Retinal pigment epithelial cell (primary cell): ENCODE data around the gene CELF2.

ENCODE experiments used
- DNase-seq: peaks from one replicate; pipeline ENCODE4 v3.0.0-alpha.2; 2010; ENCODE audit warnings: low read depth
- H3K4me3 ChIP-seq: 2 replicates; pipeline ENCODE4 v1.5.1; 2011; ENCODE audit warnings: mild to moderate bottlenecking, low read length, control low read depth, moderate library complexity
- TF ChIP-seq, protein P1 (sequence below): conservative IDR thresholded peaks from 2 replicates; pipeline ENCODE4 v1.5.1; 2011; ENCODE audit warnings: low read depth, low read length, control low read depth, inconsistent platforms

CELF2 gene

GRCh38 chr10:11045487-11045886 is 27.8 kb downstream of the CELF2 start:
- TF ChIP-seq, protein P1, sequence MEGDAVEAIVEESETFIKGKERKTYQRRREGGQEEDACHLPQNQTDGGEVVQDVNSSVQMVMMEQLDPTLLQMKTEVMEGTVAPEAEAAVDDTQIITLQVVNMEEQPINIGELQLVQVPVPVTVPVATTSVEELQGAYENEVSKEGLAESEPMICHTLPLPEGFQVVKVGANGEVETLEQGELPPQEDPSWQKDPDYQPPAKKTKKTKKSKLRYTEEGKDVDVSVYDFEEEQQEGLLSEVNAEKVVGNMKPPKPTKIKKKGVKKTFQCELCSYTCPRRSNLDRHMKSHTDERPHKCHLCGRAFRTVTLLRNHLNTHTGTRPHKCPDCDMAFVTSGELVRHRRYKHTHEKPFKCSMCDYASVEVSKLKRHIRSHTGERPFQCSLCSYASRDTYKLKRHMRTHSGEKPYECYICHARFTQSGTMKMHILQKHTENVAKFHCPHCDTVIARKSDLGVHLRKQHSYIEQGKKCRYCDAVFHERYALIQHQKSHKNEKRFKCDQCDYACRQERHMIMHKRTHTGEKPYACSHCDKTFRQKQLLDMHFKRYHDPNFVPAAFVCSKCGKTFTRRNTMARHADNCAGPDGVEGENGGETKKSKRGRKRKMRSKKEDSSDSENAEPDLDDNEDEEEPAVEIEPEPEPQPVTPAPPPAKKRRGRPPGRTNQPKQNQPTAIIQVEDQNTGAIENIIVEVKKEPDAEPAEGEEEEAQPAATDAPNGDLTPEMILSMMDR = no peak

GRCh38 chr10:11045995-11046775 is 28.5 kb downstream of the CELF2 start:
- no peak for DNase-seq
- H3K4me3 ChIP-seq = no peak overlapping the region
- TF ChIP-seq, protein P1 = no peak

More at GRCh38 chr10:11045487-11045886, 27.8 kb downstream of the CELF2 start:
- no peak for DNase-seq
- no peak overlapping the region for H3K4me3 ChIP-seq

DNA sequence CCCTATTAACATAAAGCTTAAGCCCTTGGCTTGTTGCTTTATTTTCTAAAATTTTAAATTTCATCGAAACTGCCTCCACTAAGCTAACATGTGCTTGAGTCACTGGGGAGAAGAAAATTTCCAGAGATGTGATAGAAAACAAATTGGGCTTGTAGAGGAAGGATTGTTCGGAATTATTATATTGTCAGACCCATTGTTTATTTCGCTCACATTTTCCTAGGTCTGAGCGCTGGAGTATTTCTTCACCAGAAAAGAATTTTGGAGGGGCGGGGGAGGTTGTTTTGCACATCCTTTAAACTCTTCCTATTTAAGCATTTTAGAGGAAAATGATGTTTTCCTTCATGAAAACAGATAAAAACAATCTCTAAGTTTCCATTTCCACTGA is 29.1 kb downstream of the CELF2 start:
- DNase-seq = no peak
- no peak overlapping the region for H3K4me3 ChIP-seq
- TF ChIP-seq, protein P1 = no peak

- no peak for DNase-seq
- TF ChIP-seq, protein P1 = no peak
- H3K4me3 ChIP-seq = no peak overlapping the region
These were observed 31.1 kb downstream of the CELF2 start for GRCh38 chr10:11048707-11049278.

- TF ChIP-seq, protein P1 = no peak
- no peak for DNase-seq
- H3K4me3 ChIP-seq = no peak overlapping the region
These were observed 32.1 kb downstream of the CELF2 start for GRCh38 chr10:11049806-11050205.

DNA sequence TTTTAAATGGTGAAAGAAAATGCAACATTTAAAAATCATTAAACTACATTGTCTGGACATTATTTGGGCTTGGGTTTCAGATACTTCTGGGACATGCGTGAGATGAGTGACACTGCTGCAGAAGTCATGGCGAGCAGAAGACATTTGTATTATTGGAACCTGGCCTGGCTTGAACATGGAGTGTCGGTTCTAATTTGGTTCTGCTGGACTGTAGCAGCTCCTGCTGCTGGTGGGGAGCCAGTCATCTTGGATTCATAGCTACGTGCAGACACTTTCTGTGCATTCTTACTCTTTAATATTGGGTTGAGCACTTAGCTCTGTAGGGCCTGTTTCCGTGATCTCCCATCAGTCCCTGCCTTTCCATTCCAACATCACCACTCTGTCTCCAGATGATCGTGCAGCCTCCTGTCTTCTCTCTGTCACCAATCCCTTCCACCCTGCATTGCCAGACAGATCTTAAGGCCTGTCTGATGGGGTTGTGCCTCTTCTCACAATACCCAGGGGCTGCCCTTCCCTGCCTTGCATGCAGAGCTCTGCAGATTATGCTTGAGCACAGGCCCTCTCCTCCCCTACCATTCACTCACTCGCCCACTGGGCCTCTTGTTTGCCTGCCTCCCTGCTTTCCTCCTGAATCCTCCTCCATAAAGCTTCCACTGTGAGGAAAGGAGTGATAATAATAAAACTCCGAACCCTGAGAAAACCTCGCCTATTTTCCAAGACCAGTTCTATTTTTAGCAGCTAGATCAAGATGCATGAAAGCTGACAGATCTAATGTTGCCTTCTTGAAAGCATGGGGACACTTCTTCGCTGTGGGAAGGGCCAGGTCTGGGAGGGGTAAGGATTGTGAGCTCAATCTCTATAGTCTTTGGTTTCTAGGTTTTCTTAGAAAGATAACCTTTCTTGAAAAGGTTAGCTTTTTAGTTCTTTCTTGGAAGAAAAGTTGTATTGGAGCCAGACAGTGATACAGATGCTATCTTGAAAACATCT is 32.9 kb downstream of the CELF2 start:
- TF ChIP-seq, protein P1 = no peak
- DNase-seq = no peak
- no peak overlapping the region for H3K4me3 ChIP-seq
